GM23338 (cell line): Measurements from ENCODE around the gene ORAI3. TPM values are rescaled to one million over a fixed set of nuclear protein-coding genes. Genes with fewer than 3 reads are reported as not detected.
A peak's percentile ranks its signal among the peaks of the same experiment; 100 is the strongest.

Experiments
- ATAC-seq: fragments of 200-7000 bp; cut with Tn5 transposase; 3 replicates; pipeline ENCODE4 v1.9.1; 2020
- DNase-seq: peaks from one replicate; pipeline ENCODE4 v3.0.0-alpha.2; 2015; ENCODE audit warnings: low spot score
- H2AFZ ChIP-seq: fragments of 200-600 bp; sonication (generic); 2 replicates; pipeline ENCODE4 v1.8.0; 2016; ENCODE audit warnings: antibody characterized with exemption, mild to moderate bottlenecking, moderate library complexity
- H3F3A ChIP-seq: fragments of 200-600 bp; sonication (generic); replicated peaks from 2 replicates; pipeline ENCODE4 v1.8.0; 2017; ENCODE audit warnings: antibody characterized with exemption, mixed run types, low read depth
- H3K27ac ChIP-seq: fragments of 200-600 bp; sonication (generic); 2 replicates; pipeline ENCODE4 v1.6.1; 2016; ENCODE audit warnings: low read depth
- H3K27me3 ChIP-seq: fragments of 200-600 bp; sonication (generic); 2 replicates; pipeline ENCODE4 v1.8.0; 2016; ENCODE audit warnings: mild to moderate bottlenecking, mixed run types, moderate library complexity; ENCODE audit not compliant: insufficient read depth
- H3K36me3 ChIP-seq: fragments of 200-600 bp; sonication (generic); 2 replicates; pipeline ENCODE4 v1.8.0; 2016; ENCODE audit warnings: mild to moderate bottlenecking; ENCODE audit not compliant: insufficient read depth
- H3K4me1 ChIP-seq: fragments of 200-600 bp; sonication (generic); 2 replicates; pipeline ENCODE4 v1.8.0; 2016; ENCODE audit warnings: mild to moderate bottlenecking, moderate library complexity; ENCODE audit not compliant: insufficient read depth
- H3K4me2 ChIP-seq: fragments of 200-600 bp; sonication (generic); 2 replicates; pipeline ENCODE4 v1.7.1; 2017; ENCODE audit warnings: mixed run types
- H3K4me3 ChIP-seq: fragments of 200-600 bp; sonication (generic); 2 replicates; pipeline ENCODE4 v1.6.1; 2016; ENCODE audit warnings: mixed run types
- H3K79me2 ChIP-seq: fragments of 200-600 bp; sonication (generic); replicated peaks from 2 replicates; pipeline ENCODE4 v1.8.0; 2017; ENCODE audit warnings: mild to moderate bottlenecking; ENCODE audit not compliant: insufficient read depth
- H3K9me2 ChIP-seq: fragments of 200-600 bp; sonication (generic); 2 replicates; pipeline ENCODE4 v1.8.0; 2017; ENCODE audit not compliant: insufficient read depth
- H4K20me1 ChIP-seq: fragments of 200-600 bp; sonication (generic); replicated peaks from 2 replicates; pipeline ENCODE4 v1.8.0; 2017; ENCODE audit warnings: mild to moderate bottlenecking; ENCODE audit not compliant: insufficient read depth
- H3K27ac Mint-ChIP-seq: 2 replicates; pipeline ENCODE4 v1.8.0; 2020; ENCODE audit warnings: inconsistent platforms, mild to moderate bottlenecking, moderate library complexity, mixed read lengths
- H3K27me3 Mint-ChIP-seq: 3 replicates; pipeline ENCODE4 v1.8.0; 2022; ENCODE audit warnings: low read depth, mild to moderate bottlenecking, moderate library complexity, mixed read lengths, inconsistent platforms; ENCODE audit not compliant: insufficient read depth, poor library complexity
- H3K36me3 Mint-ChIP-seq: 3 replicates; pipeline ENCODE4 v1.8.0; 2021; ENCODE audit warnings: low read depth, mild to moderate bottlenecking, inconsistent platforms, moderate library complexity, mixed read lengths
- H3K4me1 Mint-ChIP-seq: 3 replicates; pipeline ENCODE4 v1.8.0; 2020; ENCODE audit warnings: mild to moderate bottlenecking, inconsistent platforms, mixed read lengths
- H3K4me3 Mint-ChIP-seq: 3 replicates; pipeline ENCODE4 v1.8.0; 2021; ENCODE audit warnings: moderate library complexity, mild to moderate bottlenecking, inconsistent platforms, mixed read lengths
- H3K9me3 Mint-ChIP-seq: 3 replicates; pipeline ENCODE4 v1.8.0; 2020; ENCODE audit warnings: moderate library complexity, mild to moderate bottlenecking, inconsistent platforms, mixed read lengths
- CREB1 ChIP-seq: fragments of 250-450 bp; sonication (Bioruptor Pico); IDR thresholded peaks from 2 replicates; pipeline ENCODE4 v1.5.0; 2020; ENCODE audit warnings: low read depth, mild to moderate bottlenecking, moderate library complexity
- EZH2 ChIP-seq: fragments of 200-600 bp; sonication (generic); IDR thresholded peaks from one replicate; pipeline ENCODE4 v1.8.0; 2017; ENCODE audit warnings: antibody characterized with exemption, mild to moderate bottlenecking, low read depth; ENCODE audit not compliant: unreplicated experiment
- EZH2phosphoT487 ChIP-seq: fragments of 200-600 bp; sonication (generic); IDR thresholded peaks from one replicate; pipeline ENCODE4 v1.8.1; 2018; ENCODE audit warnings: antibody characterized with exemption; ENCODE audit not compliant: unreplicated experiment
- JUNB ChIP-seq: IDR thresholded peaks from one replicate; pipeline ENCODE4 v1.6.1; 2016; ENCODE audit warnings: antibody characterized with exemption; ENCODE audit not compliant: unreplicated experiment
- NANOG ChIP-seq: IDR thresholded peaks from 2 replicates; pipeline ENCODE4 v1.6.1; 2016; ENCODE audit warnings: antibody characterized with exemption, borderline replicate concordance
- POLR2AphosphoS5 ChIP-seq: IDR thresholded peaks from 2 replicates; pipeline ENCODE4 v1.6.1; 2016; ENCODE audit warnings: antibody characterized with exemption, low read depth
- STAT1 ChIP-seq: IDR thresholded peaks from one replicate; pipeline ENCODE4 v1.6.1; 2016; ENCODE audit warnings: antibody characterized with exemption; ENCODE audit not compliant: unreplicated experiment
- ZNF114 ChIP-seq: fragments of 250-450 bp; sonication (Bioruptor Pico); IDR thresholded peaks from 2 replicates; pipeline ENCODE4 v1.5.0; 2020; ENCODE audit warnings: mild to moderate bottlenecking, moderate library complexity
- ZNF331 ChIP-seq: fragments of 250-450 bp; sonication (Bioruptor Pico); IDR thresholded peaks from 2 replicates; pipeline ENCODE4 v1.5.0; 2020; ENCODE audit warnings: low read depth, mild to moderate bottlenecking, moderate library complexity
- polyA plus RNA-seq: library from polyadenylated mRNA; unstranded; fragments of >200 nt; fragmentation: Nextera tagmentation; extraction: Ambion mirVana; gene quantifications from 2 replicates; pipeline ENCODE4 v1.2.1, GENCODE V29; 2016
- total RNA-seq: library from RNA; depleted of rRNA; stranded (reverse); fragments of >200 nt; shearing (Covaris generic); gene quantifications from 2 replicates; pipeline ENCODE4 v1.2.3, GENCODE V29; 2014
- TF ChIP-seq, protein P1 (sequence below): IDR thresholded peaks from one replicate; pipeline ENCODE4 v1.6.1; 2018; ENCODE audit warnings: antibody characterized with exemption; ENCODE audit not compliant: unreplicated experiment
- TF ChIP-seq, protein P2 (sequence below): fragments of 250-450 bp; sonication (Bioruptor Pico); IDR thresholded peaks from 2 replicates; pipeline ENCODE4 v1.5.0; 2020; ENCODE audit warnings: mild to moderate bottlenecking, moderate library complexity
- TF ChIP-seq, protein P3 (sequence below): IDR thresholded peaks from 2 replicates; pipeline ENCODE4 v1.6.1; 2016; ENCODE audit warnings: antibody characterized with exemption
- TF ChIP-seq, protein P4 (sequence below), 2 experiments: fragments of 200-600 bp in 1 of 2; sonication (generic) in 1 of 2; conservative IDR thresholded peaks; 2 replicates each; pipeline versions ENCODE4 v1.5.1 to v1.6.1; 2016 to 2017; ENCODE audit warnings: antibody characterized with exemption in 2 of 2, low read depth in 2 of 2, mild to moderate bottlenecking in 2 of 2, moderate library complexity in 1 of 2

Gene ORAI3
- total and polyA plus RNA-seq, 2 experiments from 2014 or later: 6.9 to 15.9 TPM

DNA sequence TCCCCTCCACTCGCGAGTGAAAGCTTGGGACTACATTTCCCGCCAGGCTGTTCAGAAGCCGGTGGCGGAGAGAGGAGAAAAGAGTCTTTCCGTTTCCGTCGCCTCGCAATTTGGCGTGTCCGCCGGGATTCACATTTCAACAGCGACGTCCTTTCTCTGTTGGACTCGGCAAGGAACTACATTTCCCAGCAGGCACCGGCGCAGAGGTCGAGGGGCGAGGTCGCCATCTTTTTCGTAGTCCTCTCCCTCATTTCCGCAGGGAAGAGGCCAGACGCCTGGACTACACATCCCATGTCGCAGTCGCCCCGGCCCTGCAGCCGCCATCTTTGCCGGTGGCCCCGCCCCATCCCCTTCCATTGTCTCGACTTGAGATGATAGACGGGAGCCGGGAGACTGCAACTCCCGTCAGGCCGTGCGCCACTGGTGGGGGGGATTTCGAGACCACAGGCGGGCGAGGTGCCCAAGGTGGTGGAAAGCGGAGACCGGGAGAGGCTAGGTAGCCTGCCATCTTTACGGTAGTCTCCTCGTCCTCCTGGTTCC lies 26.4 kb upstream of the ORAI3 start:
- H3K4me1 Mint-ChIP-seq: peaks cover 11% of the 10 kb centered on the region
- no peaks in the 10 kb centered on the region for H3K9me2 ChIP-seq
- peaks cover 9% of the 10 kb centered on the region; the same call in 1 of the 2 replicates for H3K4me1 ChIP-seq
- H4K20me1 ChIP-seq: peaks cover 4% of the 10 kb centered on the region; the same call in 1 of the 2 replicates
- no peaks in the 10 kb centered on the region for H3K27me3 ChIP-seq
- TF ChIP-seq, protein P1, sequence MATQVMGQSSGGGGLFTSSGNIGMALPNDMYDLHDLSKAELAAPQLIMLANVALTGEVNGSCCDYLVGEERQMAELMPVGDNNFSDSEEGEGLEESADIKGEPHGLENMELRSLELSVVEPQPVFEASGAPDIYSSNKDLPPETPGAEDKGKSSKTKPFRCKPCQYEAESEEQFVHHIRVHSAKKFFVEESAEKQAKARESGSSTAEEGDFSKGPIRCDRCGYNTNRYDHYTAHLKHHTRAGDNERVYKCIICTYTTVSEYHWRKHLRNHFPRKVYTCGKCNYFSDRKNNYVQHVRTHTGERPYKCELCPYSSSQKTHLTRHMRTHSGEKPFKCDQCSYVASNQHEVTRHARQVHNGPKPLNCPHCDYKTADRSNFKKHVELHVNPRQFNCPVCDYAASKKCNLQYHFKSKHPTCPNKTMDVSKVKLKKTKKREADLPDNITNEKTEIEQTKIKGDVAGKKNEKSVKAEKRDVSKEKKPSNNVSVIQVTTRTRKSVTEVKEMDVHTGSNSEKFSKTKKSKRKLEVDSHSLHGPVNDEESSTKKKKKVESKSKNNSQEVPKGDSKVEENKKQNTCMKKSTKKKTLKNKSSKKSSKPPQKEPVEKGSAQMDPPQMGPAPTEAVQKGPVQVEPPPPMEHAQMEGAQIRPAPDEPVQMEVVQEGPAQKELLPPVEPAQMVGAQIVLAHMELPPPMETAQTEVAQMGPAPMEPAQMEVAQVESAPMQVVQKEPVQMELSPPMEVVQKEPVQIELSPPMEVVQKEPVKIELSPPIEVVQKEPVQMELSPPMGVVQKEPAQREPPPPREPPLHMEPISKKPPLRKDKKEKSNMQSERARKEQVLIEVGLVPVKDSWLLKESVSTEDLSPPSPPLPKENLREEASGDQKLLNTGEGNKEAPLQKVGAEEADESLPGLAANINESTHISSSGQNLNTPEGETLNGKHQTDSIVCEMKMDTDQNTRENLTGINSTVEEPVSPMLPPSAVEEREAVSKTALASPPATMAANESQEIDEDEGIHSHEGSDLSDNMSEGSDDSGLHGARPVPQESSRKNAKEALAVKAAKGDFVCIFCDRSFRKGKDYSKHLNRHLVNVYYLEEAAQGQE: no peak
- TF ChIP-seq, protein P2, sequence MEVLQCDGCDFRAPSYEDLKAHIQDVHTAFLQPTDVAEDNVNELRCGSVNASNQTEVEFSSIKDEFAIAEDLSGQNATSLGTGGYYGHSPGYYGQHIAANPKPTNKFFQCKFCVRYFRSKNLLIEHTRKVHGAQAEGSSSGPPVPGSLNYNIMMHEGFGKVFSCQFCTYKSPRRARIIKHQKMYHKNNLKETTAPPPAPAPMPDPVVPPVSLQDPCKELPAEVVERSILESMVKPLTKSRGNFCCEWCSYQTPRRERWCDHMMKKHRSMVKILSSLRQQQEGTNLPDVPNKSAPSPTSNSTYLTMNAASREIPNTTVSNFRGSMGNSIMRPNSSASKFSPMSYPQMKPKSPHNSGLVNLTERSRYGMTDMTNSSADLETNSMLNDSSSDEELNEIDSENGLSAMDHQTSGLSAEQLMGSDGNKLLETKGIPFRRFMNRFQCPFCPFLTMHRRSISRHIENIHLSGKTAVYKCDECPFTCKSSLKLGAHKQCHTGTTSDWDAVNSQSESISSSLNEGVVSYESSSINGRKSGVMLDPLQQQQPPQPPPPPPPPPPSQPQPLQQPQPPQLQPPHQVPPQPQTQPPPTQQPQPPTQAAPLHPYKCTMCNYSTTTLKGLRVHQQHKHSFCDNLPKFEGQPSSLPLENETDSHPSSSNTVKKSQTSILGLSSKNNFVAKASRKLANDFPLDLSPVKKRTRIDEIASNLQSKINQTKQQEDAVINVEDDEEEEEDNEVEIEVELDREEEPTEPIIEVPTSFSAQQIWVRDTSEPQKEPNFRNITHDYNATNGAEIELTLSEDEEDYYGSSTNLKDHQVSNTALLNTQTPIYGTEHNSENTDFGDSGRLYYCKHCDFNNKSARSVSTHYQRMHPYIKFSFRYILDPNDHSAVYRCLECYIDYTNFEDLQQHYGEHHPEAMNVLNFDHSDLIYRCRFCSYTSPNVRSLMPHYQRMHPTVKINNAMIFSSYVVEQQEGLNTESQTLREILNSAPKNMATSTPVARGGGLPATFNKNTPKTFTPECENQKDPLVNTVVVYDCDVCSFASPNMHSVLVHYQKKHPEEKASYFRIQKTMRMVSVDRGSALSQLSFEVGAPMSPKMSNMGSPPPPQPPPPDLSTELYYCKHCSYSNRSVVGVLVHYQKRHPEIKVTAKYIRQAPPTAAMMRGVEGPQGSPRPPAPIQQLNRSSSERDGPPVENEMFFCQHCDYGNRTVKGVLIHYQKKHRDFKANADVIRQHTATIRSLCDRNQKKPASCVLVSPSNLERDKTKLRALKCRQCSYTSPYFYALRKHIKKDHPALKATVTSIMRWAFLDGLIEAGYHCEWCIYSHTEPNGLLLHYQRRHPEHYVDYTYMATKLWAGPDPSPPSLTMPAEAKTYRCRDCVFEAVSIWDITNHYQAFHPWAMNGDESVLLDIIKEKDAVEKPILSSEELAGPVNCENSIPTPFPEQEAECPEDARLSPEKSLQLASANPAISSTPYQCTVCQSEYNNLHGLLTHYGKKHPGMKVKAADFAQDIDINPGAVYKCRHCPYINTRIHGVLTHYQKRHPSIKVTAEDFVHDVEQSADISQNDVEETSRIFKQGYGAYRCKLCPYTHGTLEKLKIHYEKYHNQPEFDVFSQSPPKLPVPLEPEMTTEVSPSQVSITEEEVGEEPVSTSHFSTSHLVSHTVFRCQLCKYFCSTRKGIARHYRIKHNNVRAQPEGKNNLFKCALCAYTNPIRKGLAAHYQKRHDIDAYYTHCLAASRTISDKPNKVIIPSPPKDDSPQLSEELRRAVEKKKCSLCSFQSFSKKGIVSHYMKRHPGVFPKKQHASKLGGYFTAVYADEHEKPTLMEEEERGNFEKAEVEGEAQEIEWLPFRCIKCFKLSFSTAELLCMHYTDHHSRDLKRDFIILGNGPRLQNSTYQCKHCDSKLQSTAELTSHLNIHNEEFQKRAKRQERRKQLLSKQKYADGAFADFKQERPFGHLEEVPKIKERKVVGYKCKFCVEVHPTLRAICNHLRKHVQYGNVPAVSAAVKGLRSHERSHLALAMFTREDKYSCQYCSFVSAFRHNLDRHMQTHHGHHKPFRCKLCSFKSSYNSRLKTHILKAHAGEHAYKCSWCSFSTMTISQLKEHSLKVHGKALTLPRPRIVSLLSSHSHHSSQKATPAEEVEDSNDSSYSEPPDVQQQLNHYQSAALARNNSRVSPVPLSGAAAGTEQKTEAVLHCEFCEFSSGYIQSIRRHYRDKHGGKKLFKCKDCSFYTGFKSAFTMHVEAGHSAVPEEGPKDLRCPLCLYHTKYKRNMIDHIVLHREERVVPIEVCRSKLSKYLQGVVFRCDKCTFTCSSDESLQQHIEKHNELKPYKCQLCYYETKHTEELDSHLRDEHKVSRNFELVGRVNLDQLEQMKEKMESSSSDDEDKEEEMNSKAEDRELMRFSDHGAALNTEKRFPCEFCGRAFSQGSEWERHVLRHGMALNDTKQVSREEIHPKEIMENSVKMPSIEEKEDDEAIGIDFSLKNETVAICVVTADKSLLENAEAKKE (CRISPR knock-in tag): no peak
- TF ChIP-seq EZH2: no peak
- peak; percentile 94 for TF ChIP-seq CREB1 (CRISPR knock-in tag)
- no peak for TF ChIP-seq NANOG
- no peak for TF ChIP-seq JUNB
- TF ChIP-seq EZH2phosphoT487: no peak
- no peak for TF ChIP-seq STAT1
- TF ChIP-seq, protein P3, sequence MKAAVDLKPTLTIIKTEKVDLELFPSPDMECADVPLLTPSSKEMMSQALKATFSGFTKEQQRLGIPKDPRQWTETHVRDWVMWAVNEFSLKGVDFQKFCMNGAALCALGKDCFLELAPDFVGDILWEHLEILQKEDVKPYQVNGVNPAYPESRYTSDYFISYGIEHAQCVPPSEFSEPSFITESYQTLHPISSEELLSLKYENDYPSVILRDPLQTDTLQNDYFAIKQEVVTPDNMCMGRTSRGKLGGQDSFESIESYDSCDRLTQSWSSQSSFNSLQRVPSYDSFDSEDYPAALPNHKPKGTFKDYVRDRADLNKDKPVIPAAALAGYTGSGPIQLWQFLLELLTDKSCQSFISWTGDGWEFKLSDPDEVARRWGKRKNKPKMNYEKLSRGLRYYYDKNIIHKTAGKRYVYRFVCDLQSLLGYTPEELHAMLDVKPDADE: peak; percentile 99
- TF ChIP-seq ZNF114 (CRISPR knock-in tag): peak; percentile 20; the same call in 1 of the 2 replicates
- TF ChIP-seq ZNF331 (CRISPR knock-in tag): no peak
- TF ChIP-seq POLR2AphosphoS5: no peak
- TF ChIP-seq, protein P4, sequence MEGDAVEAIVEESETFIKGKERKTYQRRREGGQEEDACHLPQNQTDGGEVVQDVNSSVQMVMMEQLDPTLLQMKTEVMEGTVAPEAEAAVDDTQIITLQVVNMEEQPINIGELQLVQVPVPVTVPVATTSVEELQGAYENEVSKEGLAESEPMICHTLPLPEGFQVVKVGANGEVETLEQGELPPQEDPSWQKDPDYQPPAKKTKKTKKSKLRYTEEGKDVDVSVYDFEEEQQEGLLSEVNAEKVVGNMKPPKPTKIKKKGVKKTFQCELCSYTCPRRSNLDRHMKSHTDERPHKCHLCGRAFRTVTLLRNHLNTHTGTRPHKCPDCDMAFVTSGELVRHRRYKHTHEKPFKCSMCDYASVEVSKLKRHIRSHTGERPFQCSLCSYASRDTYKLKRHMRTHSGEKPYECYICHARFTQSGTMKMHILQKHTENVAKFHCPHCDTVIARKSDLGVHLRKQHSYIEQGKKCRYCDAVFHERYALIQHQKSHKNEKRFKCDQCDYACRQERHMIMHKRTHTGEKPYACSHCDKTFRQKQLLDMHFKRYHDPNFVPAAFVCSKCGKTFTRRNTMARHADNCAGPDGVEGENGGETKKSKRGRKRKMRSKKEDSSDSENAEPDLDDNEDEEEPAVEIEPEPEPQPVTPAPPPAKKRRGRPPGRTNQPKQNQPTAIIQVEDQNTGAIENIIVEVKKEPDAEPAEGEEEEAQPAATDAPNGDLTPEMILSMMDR (conservative IDR thresholded peaks at IDR 0.05; ENCODE audit: low read depth in 2 of 2): no peak
- peaks cover 18% of the 10 kb centered on the region for H3K79me2 ChIP-seq
- H3K27ac Mint-ChIP-seq: peak overlapping the region; percentile 100
- peak; percentile 100 for DNase-seq
- H3K36me3 ChIP-seq: no peaks in the 10 kb centered on the region; the same call in 1 of the 2 replicates
- peak overlapping the region; percentile 76 for H3K4me3 ChIP-seq
- H3K4me3 Mint-ChIP-seq: peak overlapping the region; percentile 99
- H3K36me3 Mint-ChIP-seq: peaks cover 6% of the 10 kb centered on the region
- H3K27ac ChIP-seq: peak overlapping the region; percentile 98; the same call in 1 of the 2 replicates
- H3K4me2 ChIP-seq: peak overlapping the region; percentile 86
- ATAC-seq: peak; percentile 73
- H3K9me3 Mint-ChIP-seq: no peaks in the 10 kb centered on the region
- peaks cover 10% of the 10 kb centered on the region; the same call in 1 of the 2 replicates for H3F3A ChIP-seq
- H3K27me3 Mint-ChIP-seq: peaks cover 17% of the 10 kb centered on the region
- no peak overlapping the region for H2AFZ ChIP-seq
